CD4-positive, alpha-beta T cell treated with Interleukin-12 subunit alpha and Interleukin-12 subunit beta, for 1 hour (primary cell): ENCODE measurements around the gene GPR137.
"Not testable (repeated sequence)": the region's sequence is repeated elsewhere in the genome, so short reads cannot be mapped to it uniquely, and the experiment has no call there.

ENCODE experiments used
- DNase-seq: peaks from one replicate; pipeline ENCODE4 v3.0.0-alpha.2; 2020

The GPR137 gene

DNA sequence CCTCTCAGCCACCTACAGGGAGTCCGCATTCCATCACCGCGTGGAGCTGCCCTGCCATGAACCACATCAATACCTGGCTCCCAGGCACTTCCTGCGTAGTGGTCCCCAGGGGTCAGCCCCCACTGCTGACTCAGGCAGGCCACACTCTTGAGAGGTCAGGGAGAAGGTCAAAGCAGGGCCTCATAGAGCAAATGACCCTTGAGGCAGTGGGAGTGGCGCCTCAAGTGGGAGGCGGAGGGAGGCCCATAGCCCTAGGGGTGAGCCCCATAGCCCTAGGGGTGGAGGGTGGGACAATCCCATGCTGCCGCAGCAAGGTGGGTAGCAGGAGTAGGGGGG, 37.2 kb downstream of the GPR137 start:
- no peak for DNase-seq

- DNase-seq = no peak
Observed at GRCh38 chr11:64323373-64323772, 37.7 kb downstream of the GPR137 start.

DNA sequence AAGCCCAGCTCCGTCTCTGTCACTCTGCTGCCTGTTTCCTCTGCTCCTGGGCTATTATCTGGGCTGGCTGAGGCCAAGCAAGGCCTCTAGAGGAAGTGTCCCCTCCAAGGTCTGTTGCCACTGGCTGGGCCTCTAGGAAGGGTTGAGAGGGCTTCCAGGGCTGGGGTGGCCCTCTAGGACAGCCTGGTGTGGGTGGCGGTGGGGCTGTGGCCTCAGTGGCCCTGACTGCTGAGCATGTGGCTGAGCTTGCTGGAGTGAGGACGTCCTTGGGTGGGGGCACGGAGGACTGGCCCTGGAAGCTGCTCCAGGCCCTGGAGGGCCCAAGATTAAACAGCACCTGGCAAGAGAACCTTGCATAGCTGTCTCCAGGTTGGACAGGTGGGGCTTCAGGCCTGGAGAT, 38.3 kb downstream of the GPR137 start:
- not testable (repeated sequence) for DNase-seq

DNA sequence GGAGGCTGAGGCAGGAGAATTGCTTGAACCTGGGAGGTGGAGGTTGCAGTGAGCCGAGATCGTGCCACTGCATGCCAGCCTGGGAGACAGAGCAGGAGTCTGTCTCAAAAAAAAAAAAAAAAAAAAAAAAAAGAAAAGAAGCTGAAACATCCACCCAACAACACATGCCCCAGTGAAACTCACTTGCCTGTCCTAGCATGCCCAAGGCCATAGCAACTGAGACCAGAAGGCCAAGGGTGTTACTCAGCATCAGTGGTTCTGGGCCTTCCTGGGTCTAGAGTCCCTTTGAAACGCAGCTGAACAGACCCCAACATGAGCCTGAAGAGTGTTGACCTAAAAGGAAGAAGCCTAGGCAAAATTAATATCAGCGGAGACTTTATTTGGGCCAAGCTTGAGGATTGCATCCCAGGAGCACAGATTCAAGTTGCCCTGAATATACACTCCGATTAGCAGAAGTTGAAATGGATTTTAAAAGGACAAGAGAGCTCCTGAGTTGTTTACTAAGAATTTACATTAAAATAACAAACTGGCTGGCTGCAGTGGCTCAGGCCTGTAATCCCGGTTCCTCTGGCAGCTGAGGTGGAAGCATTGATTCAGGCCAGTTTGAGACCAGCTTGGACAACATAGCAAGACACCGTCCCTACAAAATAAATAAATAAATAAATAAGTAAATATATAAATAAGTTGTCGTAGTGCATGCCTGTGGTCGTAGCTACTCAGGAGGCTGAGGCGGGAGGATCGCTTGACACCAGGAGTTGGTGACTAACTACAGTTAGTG, 39.2 kb downstream of the GPR137 start:
- no peak for DNase-seq

DNA sequence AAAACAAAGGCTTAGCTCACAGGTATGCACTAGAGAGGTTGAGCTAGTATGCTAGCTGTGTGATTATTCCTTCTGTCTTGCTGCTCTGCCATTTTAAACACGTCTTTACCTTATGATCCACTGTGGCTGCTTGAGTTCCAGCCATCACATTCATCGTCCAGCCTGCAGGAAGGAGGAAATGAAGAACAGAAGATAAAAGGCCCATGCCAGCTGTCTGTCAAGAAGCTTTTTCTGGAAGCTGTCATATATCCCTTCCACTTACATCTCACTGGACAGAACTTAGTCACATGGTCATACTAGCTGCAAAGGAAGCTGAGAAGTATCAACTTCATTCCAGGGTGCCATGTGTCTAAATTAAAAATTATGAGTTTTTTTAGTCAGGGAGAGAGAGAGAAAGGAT, 41.7 kb downstream of the GPR137 start:
- no peak for DNase-seq

GRCh38 chr11:64327993-64328392, 42.3 kb downstream of the GPR137 start:
- no peak for DNase-seq

GRCh38 chr11:64330888-64331287, 45.2 kb downstream of the GPR137 start:
- no peak for DNase-seq

- peak; percentile 75 for DNase-seq
Observed at GRCh38 chr11:64331569-64332371, 46.1 kb downstream of the GPR137 start.

GRCh38 chr11:64333556-64333955, 47.9 kb downstream of the GPR137 start:
- DNase-seq = no peak

DNA sequence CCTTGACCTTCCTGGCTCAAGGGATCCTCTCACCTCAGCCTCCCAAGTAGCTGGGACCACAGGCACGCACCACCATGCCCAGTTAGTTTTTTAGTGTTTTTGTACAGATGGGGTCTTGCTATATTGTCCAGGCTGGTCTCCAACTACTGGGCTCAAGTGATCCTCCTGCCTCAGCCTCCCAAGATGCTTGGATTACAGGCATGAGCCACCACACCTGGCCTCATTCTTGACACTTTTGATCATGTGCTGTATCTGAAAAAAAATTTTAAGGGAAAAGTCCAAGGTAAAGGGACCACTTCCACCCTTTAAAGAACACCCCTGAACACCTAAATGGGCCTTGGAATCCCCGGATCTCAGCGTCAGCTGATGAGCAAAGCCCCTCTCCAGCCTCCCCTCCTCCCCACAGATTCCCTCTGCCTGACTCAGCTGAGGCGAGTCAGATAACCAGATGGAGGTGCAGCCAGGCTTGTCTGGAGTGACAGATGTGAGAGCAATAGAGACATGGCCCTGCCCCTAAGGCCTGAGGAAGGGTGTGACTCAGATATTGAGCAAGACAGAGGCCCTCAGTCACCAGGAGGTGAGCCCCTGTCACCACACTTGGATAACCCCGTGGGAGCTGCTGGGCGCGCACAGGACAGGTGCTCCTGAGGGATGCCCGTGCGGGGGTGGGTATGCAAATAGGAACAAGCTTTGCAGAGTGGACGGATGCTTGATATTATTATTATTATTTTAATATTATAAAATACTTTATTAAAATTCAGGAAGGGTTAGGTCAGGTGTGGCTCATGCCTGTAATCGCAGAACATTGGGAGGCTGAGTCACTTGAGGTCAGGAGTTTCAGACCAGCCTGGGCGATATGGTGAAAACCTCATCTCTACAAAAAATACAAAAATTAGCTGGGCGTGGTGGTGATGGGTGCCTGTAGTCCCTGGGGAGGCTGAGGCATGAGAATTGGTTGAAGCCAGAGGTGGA, 49.4 kb downstream of the GPR137 start:
- DNase-seq = no peak

DNA sequence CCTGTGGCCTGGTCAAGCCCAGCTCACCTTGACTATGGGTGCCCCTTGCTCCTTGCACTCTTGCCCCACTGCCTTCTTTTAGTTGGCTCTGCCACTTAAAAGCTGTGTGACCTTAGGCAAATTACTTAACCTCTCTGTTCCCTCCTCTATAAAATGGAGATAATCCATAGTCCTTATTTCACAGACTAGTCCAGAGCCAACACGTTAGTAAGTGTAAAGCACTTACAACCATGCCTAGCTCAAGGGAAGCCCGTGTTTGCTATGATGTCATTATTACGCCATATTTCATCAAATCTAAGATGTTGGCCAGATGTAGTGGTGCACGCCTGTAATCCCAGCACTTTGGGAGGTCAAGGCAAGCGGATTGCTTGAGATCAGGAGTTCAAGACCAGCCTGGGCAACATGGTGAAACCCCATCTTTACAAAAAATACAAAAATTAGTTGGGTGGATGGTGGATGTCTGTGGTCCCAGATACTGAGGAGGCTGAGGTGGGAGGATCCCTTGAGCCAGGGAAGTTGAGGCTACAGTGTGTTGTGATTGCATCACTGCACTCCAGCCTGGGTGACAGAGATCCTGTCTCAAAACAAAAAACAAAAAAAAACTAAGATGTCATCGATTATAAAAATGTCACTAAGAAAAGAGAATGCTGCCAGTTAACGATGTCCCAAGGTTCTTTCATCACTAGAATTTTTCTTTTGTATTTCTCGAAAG, 52.0 kb downstream of the GPR137 start:
- DNase-seq = no peak

DNA sequence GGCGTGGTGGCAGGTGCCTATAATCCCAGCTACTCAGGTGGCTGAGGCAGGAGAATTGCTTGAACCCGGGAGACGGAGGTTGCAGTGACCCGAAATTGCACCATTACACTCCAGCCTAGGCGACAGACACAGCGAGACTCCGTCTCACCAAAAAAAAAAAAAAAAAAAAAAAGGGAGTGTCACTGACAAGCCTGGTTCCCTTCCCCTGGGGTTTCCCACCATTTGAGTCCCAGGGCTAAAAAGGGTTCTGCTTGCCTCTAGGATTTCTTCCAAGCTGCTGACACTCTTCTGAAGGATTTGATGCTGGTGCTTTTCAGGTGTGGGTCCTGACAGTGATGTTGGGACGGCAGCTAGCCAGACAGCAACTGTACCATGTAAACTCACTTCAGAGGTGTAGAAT, 53.1 kb downstream of the GPR137 start:
- no peak for DNase-seq
